ENCODE data around the gene NOTCH1. TPM values are rescaled to one million over a fixed set of nuclear protein-coding genes. Genes with fewer than 3 reads are reported as not detected.

NOTCH1 gene
- total and polyA plus RNA-seq, 2 of the 4 experiments (the other 2 are of a cell fraction) = 1.8 to 6.0 TPM

DNA sequence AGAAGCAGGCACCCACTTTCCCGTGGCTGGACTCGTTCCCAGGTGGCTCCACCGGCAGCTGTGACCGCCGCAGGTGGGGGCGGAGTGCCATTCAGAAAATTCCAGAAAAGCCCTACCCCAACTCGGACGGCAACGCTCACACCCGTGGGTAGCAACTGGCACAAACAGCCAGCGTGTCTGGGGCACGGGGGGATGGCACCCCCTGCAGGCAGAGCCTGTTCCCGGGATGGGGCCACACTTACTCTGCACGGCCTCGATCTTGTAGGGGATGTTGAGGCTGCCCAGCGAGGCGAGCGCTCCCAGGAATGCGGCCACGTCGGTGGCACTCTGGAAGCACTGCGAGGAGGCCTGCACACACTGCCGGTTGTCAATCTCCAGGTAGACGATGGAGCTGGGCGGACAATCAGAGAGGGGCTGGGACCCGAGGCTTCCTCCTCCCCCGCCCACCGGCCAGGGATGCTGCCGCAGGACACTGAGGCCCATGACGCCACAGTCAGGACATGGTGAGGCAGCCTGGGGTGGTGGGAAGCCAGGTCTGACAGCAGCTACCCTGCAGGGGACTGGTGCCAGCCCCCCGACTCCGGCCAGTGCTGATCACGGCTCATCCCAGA lies 42.8 kb downstream of the NOTCH1 start:
- CTCF ChIA-PET = interaction anchor here (0.6 to 1.1 kb wide), 2 partner anchors 15 to 134 kb away, joined by 3 to 8 read pairs; no protein-coding TSS in a partner anchor
- H3K4me1 ChIP-seq (ENCODE audit: control insufficient read depth, insufficient read depth, low read length) = no peaks in the 10 kb centered on the region
- no peak overlapping the region for H3K4me3 ChIP-seq (ENCODE audit: insufficient read depth, low read depth, low read length)
- H3K9me1 ChIP-seq (ENCODE audit: insufficient read depth, low read length) = no peaks in the 10 kb centered on the region
- no peak overlapping the region for H3K56ac ChIP-seq (ENCODE audit: extremely low read depth, insufficient read depth, low read length)
- no peaks in the 10 kb centered on the region for H3K27me3 ChIP-seq (ENCODE audit: control insufficient read depth, insufficient read depth, low read length)
- H2BK20ac ChIP-seq (ENCODE audit: low read depth, low read length) = no peak overlapping the region
- H3K23ac ChIP-seq (ENCODE audit: low read depth, low read length) = no peak overlapping the region
- POLR2A ChIA-PET (ENCODE audit: unreplicated experiment) = no interaction called here
- in situ Hi-C loops (cut with MboI; ENCODE audit: low sequenced_read_pairs) = no loop called here
- no peaks in the 10 kb centered on the region for H3K9me3 ChIP-seq (ENCODE audit: control insufficient read depth, insufficient read depth, low read length)
- intact Hi-C loops (cut with micrococcal nuclease) = no loop called here
- no peak for TF ChIP-seq USF2 (IDR thresholded peaks at IDR 0.05; ENCODE audit: low read depth, low read length)
- TF ChIP-seq RAD21 (IDR thresholded peaks at IDR 0.05; ENCODE audit: low read length) = no peak
- no peak for TF ChIP-seq CHD1 (IDR thresholded peaks at IDR 0.05; ENCODE audit: low read depth, low read length)
- TF ChIP-seq, protein P1, sequence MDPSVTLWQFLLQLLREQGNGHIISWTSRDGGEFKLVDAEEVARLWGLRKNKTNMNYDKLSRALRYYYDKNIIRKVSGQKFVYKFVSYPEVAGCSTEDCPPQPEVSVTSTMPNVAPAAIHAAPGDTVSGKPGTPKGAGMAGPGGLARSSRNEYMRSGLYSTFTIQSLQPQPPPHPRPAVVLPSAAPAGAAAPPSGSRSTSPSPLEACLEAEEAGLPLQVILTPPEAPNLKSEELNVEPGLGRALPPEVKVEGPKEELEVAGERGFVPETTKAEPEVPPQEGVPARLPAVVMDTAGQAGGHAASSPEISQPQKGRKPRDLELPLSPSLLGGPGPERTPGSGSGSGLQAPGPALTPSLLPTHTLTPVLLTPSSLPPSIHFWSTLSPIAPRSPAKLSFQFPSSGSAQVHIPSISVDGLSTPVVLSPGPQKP (IDR thresholded peaks at IDR 0.05; ENCODE audit: borderline replicate concordance, low read depth, low read length) = no peak
- TF ChIP-seq BHLHE40 (IDR thresholded peaks at IDR 0.05; ENCODE audit: low read depth, low read length) = no peak
- no peak for TF ChIP-seq MAFK (IDR thresholded peaks at IDR 0.05; ENCODE audit: low read depth, low read length)
- TF ChIP-seq RCOR1 (IDR thresholded peaks at IDR 0.05; ENCODE audit: insufficient replicate concordance, low read length) = no peak
- TF ChIP-seq, protein P2, sequence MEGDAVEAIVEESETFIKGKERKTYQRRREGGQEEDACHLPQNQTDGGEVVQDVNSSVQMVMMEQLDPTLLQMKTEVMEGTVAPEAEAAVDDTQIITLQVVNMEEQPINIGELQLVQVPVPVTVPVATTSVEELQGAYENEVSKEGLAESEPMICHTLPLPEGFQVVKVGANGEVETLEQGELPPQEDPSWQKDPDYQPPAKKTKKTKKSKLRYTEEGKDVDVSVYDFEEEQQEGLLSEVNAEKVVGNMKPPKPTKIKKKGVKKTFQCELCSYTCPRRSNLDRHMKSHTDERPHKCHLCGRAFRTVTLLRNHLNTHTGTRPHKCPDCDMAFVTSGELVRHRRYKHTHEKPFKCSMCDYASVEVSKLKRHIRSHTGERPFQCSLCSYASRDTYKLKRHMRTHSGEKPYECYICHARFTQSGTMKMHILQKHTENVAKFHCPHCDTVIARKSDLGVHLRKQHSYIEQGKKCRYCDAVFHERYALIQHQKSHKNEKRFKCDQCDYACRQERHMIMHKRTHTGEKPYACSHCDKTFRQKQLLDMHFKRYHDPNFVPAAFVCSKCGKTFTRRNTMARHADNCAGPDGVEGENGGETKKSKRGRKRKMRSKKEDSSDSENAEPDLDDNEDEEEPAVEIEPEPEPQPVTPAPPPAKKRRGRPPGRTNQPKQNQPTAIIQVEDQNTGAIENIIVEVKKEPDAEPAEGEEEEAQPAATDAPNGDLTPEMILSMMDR (conservative IDR thresholded peaks at IDR 0.05; ENCODE audit: low read depth, low read length) = no peak
- TF ChIP-seq MXI1 (IDR thresholded peaks at IDR 0.05; ENCODE audit: borderline replicate concordance, low read depth, low read length) = no peak
- no peak for TF ChIP-seq SMC3 (IDR thresholded peaks at IDR 0.05; ENCODE audit: low read depth, low read length)
- no peak for TF ChIP-seq MAZ (IDR thresholded peaks at IDR 0.05; ENCODE audit: borderline replicate concordance, low read depth, low read length)
- TF ChIP-seq FOS (IDR thresholded peaks at IDR 0.05; ENCODE audit: low read depth, low read length) = no peak
- TF ChIP-seq CEBPB (IDR thresholded peaks at IDR 0.05; ENCODE audit: low read depth, low read length) = no peak
- no peak for TF ChIP-seq RFX5 (IDR thresholded peaks at IDR 0.05; ENCODE audit: low read depth, low read length)
- H2AFZ ChIP-seq (replicated peaks; ENCODE audit: low read length, poor library complexity) = no peak overlapping the region
- no peak overlapping the region for H4K8ac ChIP-seq (ENCODE audit: low read depth in 2 of 2, low read length in 2 of 2)
- dilution Hi-C loops (cut with HindIII; ENCODE audit: low sequenced_read_pairs, unreplicated experiment) = no loop called here
- no peak overlapping the region for H2BK15ac ChIP-seq (ENCODE audit: low read depth, low read length)
- 97% methylated on average over 12 of the region's 33 CpGs; no CpG with 5 or more reads in 1 of the 2 experiments for WGBS, 2 experiments (ENCODE audit: extremely low coverage in 2 of 2, insufficient read length in 1 of 2)
- ATAC-seq (ENCODE audit: low read depth) (no peak), DNase-seq (no peak)
- peaks cover 80% of the 10 kb centered on the region for H3K36me3 ChIP-seq (ENCODE audit: control insufficient read depth, insufficient read depth, low read length)
- H2AK5ac ChIP-seq (ENCODE audit: low read depth, low read length) = no peak overlapping the region
- H3K14ac ChIP-seq (replicated peaks; ENCODE audit: low read depth, low read length) = no peak overlapping the region
- H3K4ac ChIP-seq (ENCODE audit: low read depth, low read length) = no peak overlapping the region
- no peaks in the 10 kb centered on the region for H3K79me1 ChIP-seq (ENCODE audit: low read depth in 1 of 2, low read length in 2 of 2)
- H4K5ac ChIP-seq (ENCODE audit: low read depth, low read length) = no peak overlapping the region
- H3K18ac ChIP-seq (ENCODE audit: low read depth, low read length) = no peak overlapping the region
- no peak overlapping the region for H3K4me2 ChIP-seq (ENCODE audit: low read depth, low read length)
- no TSS peak for BruUV-seq (replicated peaks)
- no peak overlapping the region for H2BK5ac ChIP-seq (ENCODE audit: low read depth, low read length, poor library complexity, severe bottlenecking)
- no peak overlapping the region for H2BK120ac ChIP-seq (ENCODE audit: low read depth, low read length)
- H3K9ac ChIP-seq (ENCODE audit: low read depth, low read length) = no peak overlapping the region
- no peaks in the 10 kb centered on the region for H4K20me1 ChIP-seq (ENCODE audit: insufficient read depth, low read length)
- no peak overlapping the region for H2AK9ac ChIP-seq (replicated peaks; ENCODE audit: low read depth, low read length, poor library complexity)
- H4K91ac ChIP-seq (ENCODE audit: insufficient read depth, low read depth, low read length) = no peak overlapping the region
- no peak overlapping the region for H3K27ac ChIP-seq (ENCODE audit: insufficient read depth, low read length)

Measured in IMR-90 (cell line).